ENCODE results near the gene BACH2.

BACH2 gene

DNA sequence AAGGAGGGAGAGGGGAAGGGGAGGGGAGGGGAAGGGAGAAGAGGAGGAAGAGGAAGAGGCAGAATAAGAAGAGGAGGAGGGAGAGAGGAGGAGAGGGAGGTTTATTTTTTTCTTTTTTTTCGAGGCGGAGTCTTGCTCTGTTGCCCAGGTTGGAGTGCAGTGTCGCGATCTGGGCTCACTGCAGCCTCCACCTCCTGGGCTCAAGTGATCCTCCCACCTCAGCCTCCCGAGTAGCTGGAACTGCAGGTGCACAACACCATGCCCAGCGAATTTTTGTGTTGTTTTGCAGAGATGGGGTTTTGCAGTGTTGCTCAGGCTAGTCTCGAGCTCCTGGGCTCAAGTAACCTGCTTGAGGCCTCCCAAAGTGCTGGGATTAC lies 408.5 kb downstream of the BACH2 start:
- DNase-seq, result no peak

DNA sequence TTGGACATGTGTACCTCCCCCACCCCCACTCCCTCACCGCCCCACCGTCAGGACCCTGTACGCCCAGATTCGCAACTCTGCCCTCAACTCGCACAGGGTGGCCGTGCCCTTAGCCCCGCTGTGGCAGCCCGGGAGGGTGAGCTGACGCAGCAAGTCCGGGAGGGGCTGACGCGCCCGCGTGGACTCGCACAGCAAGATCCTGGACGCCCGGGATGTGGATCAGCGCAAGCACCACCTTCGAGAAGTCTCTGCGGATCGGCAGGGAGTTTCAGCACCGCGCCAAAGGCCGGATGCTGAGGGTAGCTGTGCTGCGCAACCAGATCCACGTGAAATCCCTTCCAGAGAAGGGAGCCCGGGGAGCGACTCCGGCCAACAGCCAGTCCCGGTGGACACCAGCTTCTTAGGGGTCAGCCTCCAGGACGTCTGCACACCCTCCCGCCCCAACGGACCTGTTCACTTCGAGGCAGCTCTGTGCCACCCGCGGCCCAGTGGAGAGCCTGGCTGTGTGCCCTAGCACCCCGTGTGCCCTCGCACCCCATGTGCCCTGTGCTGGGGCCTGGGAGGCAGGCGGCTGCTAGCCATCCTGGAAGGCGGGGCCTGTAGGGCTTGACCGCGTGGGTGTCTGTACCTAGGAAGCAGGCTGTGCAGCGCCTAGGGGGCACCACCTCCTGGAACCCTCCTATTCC lies 409.0 kb downstream of the BACH2 start:
- DNase-seq, result peak in 1 of 14 donors; percentile 7

GRCh38 chr6:89886378-89887120 lies 410.1 kb downstream of the BACH2 start:
- no peak for DNase-seq

Data from C1 segment of cervical spinal cord (tissue), 14 donors.